ELF-1 (cell line): ENCODE data around the gene HSD17B12.
A peak's percentile ranks its signal among the peaks of the same experiment; 100 is the strongest.

Source experiments
- DNase-seq: peaks from one replicate; pipeline ENCODE4 v3.0.0-alpha.2; 2016; ENCODE audit warnings: low read depth, low spot score

HSD17B12 gene

DNA sequence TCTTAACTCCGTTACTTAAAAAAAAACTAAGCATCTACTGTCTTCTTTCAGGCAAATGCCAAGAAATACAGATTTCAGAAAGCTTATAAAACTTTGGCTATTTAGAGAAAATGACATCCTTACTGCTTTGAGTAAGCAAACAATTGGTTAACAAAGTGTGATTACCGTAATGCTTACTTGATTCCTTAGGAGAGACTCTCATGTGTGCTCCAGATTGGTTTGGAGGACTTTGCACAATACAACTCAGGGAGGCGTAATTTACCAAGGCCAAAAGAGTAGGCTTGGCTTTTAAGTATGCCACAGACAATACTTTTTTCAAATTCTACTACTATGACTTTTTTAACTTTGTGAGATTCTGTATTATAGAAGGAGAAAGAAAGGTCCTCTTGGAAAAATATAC lies 123.2 kb downstream of the HSD17B12 start:
- no peak for DNase-seq

DNA sequence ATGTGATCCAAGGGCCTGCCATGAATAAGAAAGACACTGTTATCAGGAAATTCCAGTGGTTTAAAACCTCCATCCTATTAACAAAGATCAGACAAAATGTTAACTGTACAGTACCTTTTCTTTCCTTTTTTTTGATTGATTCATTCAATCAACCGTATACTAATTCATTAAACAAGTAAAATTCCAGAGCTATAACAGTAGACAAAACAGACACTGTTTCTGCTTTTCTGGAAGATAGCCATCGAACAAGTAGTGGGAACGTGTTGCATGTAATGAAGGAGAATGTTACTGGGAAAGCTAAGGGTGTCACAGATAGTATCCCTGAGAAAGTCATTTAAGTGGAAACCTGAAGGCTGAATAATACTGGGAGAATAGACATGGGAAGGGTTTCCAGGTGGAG lies 126.4 kb downstream of the HSD17B12 start:
- DNase-seq: no peak

DNA sequence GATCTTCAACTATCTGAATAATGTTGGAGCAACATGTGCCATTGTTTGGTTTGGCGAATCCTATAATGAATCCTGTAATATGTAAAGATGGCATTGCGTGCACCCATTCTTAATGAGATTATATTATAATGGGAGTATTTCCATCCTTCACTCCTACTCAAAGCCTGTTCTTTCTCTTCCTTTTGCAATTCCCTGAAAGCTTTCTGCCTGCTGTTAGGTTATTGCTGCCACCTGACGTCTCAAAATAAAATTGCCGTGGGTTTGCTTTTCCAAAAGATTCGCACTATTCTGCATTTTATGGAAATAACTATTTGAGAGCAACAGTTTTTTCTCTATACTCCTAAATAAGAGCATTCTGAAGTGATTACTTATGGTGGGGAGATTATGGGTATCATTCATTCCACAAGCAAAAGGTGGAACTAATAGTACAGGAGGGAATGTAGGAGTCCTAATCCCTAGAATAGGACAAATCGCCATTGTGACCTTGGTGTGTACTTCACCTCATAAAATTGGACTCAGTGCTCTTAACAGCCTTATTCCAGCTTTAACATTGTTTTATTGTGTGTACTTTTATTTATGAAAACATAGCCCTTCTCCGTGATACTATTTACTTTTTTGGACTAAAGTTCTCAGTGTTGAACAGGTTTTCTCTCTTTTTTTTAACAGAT lies 130.5 kb downstream of the HSD17B12 start:
- DNase-seq: no peak

DNA sequence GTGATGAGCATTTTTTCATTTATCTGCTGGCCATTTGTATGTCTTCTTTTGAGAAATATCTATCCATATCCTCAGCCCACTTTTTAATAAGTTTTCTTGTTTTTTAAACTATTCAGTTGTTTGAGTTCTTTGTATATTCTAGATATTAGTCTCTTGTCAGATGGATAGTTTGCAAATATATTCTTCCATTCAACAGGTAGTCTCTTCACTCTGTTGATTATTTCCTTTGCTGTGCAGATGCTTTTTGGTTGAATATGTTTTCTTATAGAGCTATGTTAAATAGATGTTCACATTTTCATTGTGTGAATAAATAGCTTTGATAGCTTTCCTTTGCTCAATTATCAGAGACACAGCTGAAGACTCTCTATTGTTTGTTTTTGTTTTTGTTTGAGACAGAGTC lies 131.9 kb downstream of the HSD17B12 start:
- no peak for DNase-seq

DNA sequence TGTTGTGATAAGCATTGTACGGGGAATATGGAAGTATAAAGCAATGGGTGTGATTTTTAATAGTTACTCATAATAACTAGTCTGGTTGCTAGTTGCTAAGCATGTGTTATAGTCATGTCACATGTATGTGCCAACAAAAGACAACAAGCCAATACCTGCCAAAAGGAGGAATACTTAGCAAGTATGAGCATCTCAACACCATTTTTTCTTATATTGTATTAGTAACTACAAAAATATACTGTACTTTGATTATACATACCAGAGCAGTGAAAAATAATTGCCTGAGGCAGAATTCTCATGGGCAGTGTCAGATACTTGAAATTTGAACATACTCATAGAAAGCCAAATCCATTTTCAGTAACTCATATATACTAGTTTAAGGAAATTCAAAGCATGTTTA lies 137.7 kb downstream of the HSD17B12 start:
- DNase-seq: no peak

DNA sequence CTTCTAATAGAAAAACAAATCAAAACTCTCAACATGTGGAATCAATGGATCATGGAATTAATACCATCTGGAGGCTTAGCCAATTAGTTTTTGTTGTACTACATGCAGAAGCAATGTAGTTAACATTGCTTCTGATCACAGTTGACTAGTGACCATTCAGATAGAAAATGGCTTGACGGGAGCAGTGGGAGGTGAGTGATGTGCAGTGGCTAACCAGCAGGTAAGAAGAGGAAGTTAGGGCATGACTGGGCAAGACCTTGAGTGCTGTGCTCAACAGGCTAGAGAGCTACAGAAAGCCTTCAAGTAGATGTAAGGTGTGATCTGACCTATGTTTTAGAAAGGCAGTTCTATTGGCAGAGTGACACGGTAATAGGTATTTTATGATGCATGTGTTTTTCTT lies 139.4 kb downstream of the HSD17B12 start:
- DNase-seq: no peak

DNA sequence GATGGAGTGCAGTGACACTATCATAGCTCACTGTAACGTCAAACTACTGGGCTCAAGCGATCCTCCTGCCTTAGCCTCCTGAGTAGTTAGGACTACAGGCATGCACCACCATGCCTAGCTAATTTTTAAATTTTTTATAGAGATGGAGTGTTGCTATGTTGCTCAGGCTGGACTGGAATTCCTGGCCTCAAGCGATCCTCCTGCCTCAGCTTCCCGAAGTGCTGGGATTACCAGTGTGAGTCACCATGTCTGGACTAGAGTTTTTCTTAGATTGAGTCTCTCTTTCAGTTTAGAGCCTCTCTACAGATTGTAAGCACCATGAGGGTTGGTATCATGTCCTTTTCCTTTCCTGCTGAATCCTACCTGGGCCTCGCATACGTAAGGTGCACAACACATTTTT lies 142.8 kb downstream of the HSD17B12 start:
- no peak for DNase-seq

DNA sequence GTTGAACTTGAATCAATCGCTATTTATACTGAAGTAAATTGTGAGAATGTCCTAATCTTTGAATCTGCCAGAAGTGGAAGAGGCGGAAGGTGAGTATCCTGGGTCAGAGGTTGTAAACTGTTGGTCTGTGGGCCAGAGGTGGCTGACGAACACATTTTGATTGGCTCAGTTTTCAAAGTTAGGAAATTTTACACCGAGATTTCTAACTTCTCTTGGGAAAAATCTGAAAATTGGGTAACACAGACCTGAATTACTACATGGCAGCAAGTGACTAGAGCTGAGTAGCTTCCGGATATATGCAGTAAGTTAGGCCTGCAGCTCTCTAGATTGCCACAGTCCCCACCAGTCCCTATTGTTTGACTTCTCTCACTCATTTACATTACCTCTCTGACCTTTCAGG lies 143.3 kb downstream of the HSD17B12 start:
- no peak for DNase-seq

DNA sequence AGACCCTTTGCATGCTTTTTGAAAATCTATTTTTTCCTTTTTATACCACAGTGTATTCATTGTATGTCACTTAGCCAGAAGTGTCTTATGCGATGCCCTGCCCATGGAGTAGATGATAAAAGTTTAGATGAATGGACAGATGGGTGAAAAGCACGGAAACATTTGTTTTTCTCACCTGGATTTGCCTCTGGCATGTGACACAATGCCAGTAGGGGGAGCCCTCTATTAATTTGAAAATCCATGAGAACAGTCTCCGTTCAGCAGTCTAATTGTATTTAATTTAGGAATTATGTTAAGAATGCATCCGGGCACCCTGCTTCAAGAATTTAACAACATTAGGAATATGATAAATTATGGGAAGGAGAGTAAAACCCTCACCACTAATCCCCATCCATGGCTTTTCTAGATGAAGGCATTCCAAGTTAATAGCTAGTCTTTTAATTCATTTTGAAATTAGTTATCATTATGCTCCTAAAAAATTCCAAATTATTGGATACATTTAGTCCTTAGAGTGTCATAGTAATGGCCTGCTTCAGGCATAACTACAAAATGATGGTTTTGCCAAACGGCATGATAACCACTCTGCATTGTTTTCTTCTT lies 144.8 kb downstream of the HSD17B12 start:
- DNase-seq: no peak

DNA sequence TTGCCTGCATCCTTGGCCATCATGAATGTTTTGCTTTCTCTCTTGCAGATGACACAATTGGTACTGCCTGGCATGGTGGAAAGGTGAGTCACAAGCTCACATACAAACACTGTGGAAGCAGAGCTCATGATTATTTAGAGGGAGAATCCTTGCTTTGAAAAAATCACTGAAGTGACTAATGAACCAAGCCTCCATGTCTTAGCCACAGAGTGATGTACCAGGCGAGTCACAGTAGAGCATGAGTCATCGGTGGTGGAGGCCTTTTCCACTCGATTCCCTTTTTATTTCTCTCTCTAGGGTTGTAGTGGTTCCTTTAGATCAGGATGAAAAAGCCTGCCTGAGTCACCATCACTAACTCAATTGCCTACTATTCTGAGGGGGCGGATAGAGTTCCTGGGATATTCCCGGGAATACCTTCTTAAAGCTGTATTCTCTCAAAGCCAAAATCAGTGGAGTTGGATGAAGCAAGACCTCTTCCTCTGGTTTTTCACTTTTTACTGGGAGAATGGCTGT lies 150.4 kb downstream of the HSD17B12 start:
- peak; percentile 54 for DNase-seq

DNA sequence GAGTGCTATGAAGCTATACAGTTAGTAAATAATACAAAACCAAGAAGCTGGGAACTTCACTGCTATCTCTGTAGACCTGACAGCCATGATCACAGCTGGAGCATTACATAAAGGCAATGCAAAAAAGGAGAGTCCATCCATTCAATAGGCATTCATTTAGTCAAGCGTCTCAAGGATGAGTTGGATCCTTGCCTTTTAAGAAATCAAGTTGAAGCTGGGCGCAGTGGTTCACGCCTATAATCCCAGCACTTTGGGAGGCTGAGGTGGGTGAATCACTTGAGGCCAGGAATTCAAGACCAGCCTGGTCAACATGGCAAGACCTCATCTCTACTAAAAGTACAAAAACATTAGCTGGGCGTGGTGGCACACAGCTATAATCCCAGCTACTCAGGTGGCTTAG lies 152.0 kb downstream of the HSD17B12 start:
- no peak for DNase-seq

DNA sequence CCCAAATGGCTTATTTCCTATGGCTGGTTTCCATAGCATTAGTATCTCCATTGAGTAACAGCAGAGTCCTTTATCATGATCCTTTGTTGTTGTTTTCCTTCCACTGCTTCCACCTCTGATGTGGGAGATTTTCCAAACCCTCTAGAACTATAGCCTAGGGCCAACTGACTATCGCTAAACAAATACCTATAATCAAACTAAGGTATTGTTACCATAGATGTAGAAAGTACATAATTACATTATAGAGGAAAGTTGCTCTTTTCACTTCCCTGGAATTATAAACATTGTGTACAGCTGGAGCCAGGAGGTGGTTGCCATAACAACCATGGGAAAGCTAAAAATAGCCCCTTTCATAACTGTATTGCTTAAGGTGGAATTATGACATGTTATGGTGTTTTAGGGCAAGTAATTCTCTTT lies 153.1 kb downstream of the HSD17B12 start:
- no peak for DNase-seq

DNA sequence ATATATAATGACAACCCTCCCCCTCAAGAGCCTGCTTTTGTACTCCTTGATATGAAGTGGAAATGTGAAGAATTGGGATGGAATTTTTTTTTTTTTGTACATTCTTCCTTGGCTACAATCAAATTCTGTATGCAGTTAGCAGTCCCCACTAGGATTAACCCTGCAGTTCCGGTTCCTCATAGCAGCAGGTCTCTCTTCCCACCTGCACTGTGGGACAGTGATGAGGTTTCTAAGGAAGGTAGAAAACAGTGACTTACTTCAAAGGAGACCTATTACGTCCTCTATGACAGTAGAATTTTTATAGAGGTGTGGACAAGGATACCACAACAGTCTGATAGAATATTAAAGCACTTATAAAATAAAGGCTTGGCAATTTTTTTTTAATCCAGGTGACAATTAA lies 153.7 kb downstream of the HSD17B12 start:
- DNase-seq: no peak

DNA sequence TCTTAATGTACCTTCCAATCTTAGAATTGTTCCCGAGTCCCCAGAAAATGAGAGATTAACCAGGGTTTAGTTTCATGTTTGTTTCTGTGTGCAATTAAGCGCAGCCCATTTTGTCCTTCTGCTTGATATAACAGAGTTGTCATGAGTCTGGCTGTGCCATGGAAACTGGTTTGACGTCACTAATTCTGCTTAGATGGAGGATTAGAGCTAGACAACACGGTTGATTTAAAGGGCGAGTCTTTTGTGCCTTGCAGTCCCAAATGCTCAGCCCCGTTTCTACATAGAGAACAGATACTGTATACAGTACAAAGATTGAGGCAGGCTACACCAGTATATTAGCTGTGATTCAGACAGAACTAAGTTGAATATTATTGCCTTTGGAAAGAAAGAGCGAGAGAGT lies 154.6 kb downstream of the HSD17B12 start:
- no peak for DNase-seq

DNA sequence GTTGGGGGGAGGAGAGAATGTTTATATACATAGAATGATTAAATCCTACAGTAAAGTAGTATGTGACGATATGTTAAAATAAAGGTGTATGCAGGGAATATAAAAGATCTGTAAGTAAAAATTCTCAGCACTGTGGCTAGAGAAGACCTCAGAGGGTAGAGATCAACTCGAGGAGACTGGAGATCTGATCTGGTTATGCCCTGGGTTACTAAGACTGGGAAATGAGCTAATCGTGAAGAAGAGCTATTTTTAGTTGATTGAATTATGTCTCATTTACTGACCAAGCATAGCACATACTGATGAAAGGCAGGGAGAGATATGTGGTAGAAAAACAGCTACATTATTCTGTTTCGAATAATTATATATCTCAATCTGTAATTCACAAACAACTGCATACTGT lies 157.3 kb downstream of the HSD17B12 start:
- no peak for DNase-seq

DNA sequence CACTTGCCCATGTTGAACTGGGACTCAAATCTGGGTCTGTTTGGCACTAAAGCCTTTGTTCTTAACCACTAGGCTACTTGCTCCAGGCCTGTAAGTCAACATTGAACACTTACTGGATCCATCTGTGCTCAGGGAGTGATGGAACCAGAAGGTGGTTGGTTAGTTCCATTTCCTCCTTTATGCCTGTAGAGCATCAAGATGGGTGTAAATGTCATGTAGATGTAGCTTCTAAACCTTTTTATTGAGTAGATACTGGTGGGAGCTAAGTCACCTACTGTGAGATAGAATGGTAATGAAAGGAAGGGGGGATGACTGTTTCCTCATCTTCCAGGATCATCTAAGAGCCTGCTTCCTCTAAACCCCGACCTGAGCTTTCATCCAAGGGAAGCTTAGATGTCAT lies 161.5 kb downstream of the HSD17B12 start:
- DNase-seq: no peak

DNA sequence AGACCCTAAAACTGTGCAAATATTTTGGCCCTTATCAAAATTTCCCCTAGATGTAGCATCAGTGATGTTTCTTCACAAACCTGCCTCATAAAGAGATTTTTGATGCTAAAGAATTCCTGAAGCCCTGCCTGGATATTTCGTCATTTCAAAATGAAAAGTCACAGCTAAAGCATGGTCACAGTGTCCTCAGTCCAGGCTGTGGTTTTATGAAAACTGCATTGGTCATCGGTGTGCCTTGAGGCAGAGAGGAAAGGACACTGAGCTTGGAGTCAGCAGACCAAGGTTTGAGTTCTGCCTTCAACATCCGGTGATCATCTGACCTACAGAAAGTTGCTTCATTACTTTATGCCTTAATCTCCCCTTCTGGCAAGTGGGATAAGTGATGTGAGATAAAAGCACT lies 165.3 kb downstream of the HSD17B12 start:
- DNase-seq: no peak

DNA sequence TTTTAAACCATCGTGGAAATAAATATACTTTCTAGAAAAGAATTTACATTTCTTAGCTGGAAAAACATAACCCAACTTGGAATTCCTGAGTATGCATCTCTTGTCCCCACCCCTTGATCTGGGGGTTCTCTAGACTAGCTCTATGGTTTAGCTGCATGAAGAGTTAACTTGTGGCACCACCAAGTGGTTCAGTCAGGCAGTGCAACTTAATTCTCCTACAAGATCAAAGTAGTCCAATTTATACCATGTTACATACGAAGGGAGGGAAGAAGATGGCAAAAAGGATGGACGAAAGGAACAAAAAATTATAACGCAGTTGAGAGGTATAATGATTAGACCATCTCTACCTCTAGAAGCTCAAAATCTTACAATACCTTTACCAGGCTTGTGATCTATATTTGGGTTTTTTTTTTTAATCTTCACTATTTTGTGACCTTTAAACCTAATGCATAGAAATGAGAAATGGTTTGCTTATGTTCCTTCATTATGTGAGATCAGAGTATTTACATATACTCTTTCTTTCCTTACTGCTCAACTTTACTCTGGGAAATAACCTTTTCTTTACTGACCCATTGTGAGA lies 171.6 kb downstream of the HSD17B12 start:
- peak; percentile 63 for DNase-seq

DNA sequence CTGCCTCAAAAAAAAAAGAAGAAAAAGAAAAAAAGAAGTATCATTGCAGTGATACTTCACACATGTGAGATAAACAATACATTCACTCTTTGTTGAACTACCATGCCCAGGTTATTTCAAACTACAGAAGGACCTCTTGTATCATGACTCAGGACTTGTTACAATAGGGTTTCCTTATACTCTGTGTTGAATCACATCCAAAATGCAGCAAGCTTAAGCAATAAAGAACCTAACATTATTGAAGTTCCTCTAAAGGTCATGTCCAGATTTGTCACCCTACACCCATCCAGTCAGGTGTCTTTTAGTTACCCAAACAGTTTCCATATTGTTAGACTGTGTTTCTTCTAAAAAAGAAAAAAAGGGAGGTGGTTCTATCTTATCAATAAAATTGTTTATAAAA lies 173.2 kb downstream of the HSD17B12 start:
- DNase-seq: no peak

DNA sequence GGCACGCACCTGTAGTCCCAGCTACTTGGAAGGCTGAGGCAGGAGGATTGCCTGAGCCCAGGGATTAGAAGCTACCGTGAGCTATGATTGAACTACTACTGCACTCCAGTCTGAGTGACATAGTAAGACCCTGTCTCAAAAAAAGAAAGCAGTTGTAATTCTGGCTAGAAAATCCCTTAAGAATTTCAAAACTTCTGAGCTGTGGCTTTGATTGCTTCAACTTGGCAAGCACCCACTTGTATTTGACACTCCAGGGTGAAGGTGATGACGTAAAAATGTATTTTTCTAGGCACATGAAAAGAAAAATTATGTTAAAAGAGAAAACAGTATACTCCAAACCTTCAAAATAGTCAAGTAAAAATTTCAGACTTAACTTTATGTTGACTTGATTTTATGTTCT lies 176.5 kb downstream of the HSD17B12 start:
- DNase-seq: no peak

DNA sequence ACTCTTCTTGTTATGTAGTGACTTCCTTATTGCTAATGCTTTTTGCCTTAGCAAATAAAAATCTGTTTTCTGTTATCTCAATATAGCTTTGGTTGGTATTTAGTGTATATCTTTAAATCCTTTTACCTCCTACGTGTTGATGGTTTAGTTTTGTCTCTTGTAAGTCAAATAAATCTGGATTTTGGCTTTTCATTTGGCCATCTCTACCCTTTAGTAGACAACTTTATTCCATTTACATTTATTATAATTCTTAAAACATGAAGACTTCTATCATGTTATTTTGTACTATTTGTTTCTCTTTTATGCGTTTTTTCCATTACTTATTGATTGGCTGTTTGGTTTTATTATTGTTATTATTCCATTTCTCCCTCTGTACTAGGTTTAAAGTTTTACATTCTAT lies 180.6 kb downstream of the HSD17B12 start:
- no peak for DNase-seq

DNA sequence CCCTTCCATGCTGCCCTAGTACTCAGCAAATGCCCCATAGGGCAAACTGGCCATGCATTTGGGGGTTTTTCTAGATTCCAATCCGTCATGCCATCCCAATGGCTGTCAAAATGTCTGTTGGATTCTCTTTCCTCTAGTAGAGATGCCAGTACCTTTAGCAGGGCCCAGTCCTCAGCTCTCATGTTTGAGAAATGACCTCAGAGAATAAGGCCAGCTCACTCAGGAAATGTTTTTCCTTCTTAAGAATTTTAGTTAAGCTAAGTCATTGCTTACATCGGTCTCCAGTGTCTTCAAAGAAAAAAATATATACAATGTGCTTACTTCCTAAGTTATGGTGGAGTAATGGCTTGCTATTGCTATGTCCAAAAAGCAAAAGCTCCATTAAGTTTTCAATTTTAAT lies 186.0 kb downstream of the HSD17B12 start:
- DNase-seq: no peak

DNA sequence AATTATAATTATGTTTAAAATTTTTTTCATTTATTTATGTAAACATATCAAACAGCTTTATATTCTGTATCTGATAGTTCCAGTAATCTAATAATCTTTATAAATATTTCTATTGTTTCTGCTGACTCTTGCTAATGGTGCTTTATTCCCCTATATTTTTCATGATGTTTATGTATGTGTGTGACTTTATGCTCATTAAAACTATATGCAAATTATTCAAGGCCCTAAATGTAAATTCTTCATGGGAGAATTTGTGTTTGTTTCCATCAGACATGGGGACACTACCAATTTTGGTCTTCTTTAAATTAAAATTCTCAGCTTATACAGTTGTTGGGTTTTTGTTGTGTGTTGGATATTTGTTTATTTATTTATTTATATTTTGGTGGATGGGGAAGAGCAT lies 186.4 kb downstream of the HSD17B12 start:
- DNase-seq: no peak
